Right cardiac atrium (tissue), 5 donors: ENCODE data around the gene RIC1. TPM values are rescaled to one million over a fixed set of nuclear protein-coding genes. Genes with fewer than 3 reads are reported as not detected.
A peak's percentile ranks its signal among the peaks of the same experiment; 100 is the strongest.

Experiments used
- ATAC-seq, 2 donors: fragments of 200-7000 bp; cut with Tn5 transposase; one replicate each; pipeline versions ENCODE4 v1.8.0 to v1.9.1; 2020; ENCODE audit warnings: moderate library complexity in 2 of 2, mild to moderate bottlenecking in 1 of 2
- DNase-seq, 3 donors: peaks; one replicate each; pipeline ENCODE4 v3.0.0-alpha.2; 2020
- H3K27ac ChIP-seq: one replicate; pipeline ENCODE4 v1.5.1; 2013; ENCODE audit warnings: mild to moderate bottlenecking, low read length, control low read depth, moderate library complexity
- H3K27me3 ChIP-seq: one replicate; pipeline ENCODE4 v1.6.1; 2013; ENCODE audit not compliant: control insufficient read depth, insufficient read depth
- H3K4me1 ChIP-seq: one replicate; pipeline ENCODE4 v1.6.1; 2013; ENCODE audit warnings: low read length; ENCODE audit not compliant: control insufficient read depth, insufficient read depth
- H3K4me3 ChIP-seq: one replicate; pipeline ENCODE4 v1.5.1; 2013; ENCODE audit warnings: low read length, control low read depth
- H3K9me3 ChIP-seq: one replicate; pipeline ENCODE4 v1.6.1; 2013; ENCODE audit warnings: low read length; ENCODE audit not compliant: control insufficient read depth
- WGBS: extraction: QIAGEN DNeasy Blood & Tissue Kit; methylation state at CpG from one replicate; pipeline ENCODE4 v1.1.7; 2013; 5-methylcytosine and 5-hydroxymethylcytosine counted together
- intact Hi-C, 4 donors: fragments of 100-400 bp; cut with DNase I; formaldehyde crosslinking; loops; one replicate each; pipeline versions ENCODE4 v1.11.0 to v1.14.0; 2022 to 2023
- polyA plus RNA-seq: library from polyadenylated mRNA; stranded (reverse); fragments of 200-250 nt; gene quantifications from one replicate; pipeline ENCODE4 v1.2.3, GENCODE V29; 2013
- total RNA-seq, 4 donors: library from RNA; stranded (reverse); fragmentation: NEBNext Ultra II Directional; extraction: Animal tissue kit (Norgen Biotek cat#: 25700); gene quantifications; one replicate each; pipeline ENCODE4 v1.2.1, GENCODE V29; 2021
- donor health status: healthy with polysubstance abuse.
- donor health status: DM: no; HTN: yes; CAD: no.
- donor health status: DM: no; HTN: no; CAD: no.
- donor health status: DM: no; HTN: yes; CAD: no; lungs with severe emphysema.
- donor health status: DM: yes; HTN: yes; CAD: no.

Gene RIC1
- total and polyA plus RNA-seq, 5 donors: 3.2 to 11.7 (median 11.1) TPM

- DNase-seq (no peak), ATAC-seq (no peak)
- H3K4me1 ChIP-seq: no peaks in the 10 kb centered on the region
- H3K9me3 ChIP-seq: no peaks in the 10 kb centered on the region
- no peak overlapping the region for H3K4me3 ChIP-seq
- intact Hi-C loops: loop anchor here in 3 of 4 donors (5.0 to 10.0 kb wide), 6 partner anchors 151 to 851 kb away; partner anchors contain the start of genes AK3 (in 1 of the 3), INSL6 (in 1 of the 3) and JAK2 (in 1 of the 3)
- WGBS: 53% methylated on average over 2 of the region's 2 CpGs
- no peaks in the 10 kb centered on the region for H3K27me3 ChIP-seq
- H3K27ac ChIP-seq: no peak overlapping the region
These were observed 32.7 kb upstream of the RIC1 start for GRCh38 chr9:5596173-5596572.

GRCh38 chr9:5608298-5609225 is 20.3 kb upstream of the RIC1 start:
- intact Hi-C loops: loop anchor here in 1 of 4 donors (10.0 kb wide), 1 partner anchor 424 kb away; the partner anchor contains the start of gene INSL6
- H3K27ac ChIP-seq: peak overlapping the region; percentile 85
- H3K4me1 ChIP-seq: peaks cover 4% of the 10 kb centered on the region
- ATAC-seq (peak; percentile 80 to 85), DNase-seq (no peak)
- no peaks in the 10 kb centered on the region for H3K27me3 ChIP-seq
- no peaks in the 10 kb centered on the region for H3K9me3 ChIP-seq
- H3K4me3 ChIP-seq: peak overlapping the region; percentile 66
- 39% methylated on average over 6 of the region's 6 CpGs for WGBS

DNA sequence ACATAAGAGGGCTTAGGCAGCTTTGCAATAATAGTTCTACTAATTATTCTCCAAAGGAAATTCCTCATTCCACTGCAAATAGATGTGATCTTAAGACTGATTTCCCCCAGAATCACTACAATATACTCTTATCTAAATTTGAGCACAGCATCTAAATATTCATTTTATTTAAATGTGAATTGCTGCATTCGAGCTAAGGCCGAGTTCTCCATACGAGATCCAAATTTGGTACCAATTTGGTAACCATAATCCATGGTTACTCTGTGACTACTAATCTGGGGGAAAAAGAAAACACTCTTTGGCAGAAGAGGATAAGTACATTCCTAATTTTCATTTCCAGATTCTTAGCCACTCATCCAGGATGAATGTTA is 19.7 kb upstream of the RIC1 start:
- intact Hi-C loops: loop anchor here in 1 of 4 donors (10.0 kb wide), 1 partner anchor 424 kb away; the partner anchor contains the start of gene INSL6
- Histone ChIP-seq H3K9me3 (no peaks in the 10 kb centered on the region), H3K27me3 (no peaks in the 10 kb centered on the region), H3K4me1 (peaks cover 4% of the 10 kb centered on the region), H3K27ac (no peak overlapping the region), H3K4me3 (peak overlapping the region; percentile 66)
- peak in 1 of 2 donors; percentile 15 for ATAC-seq
- no peak for DNase-seq
- 59% methylated on average over 3 of the region's 3 CpGs for WGBS

DNA sequence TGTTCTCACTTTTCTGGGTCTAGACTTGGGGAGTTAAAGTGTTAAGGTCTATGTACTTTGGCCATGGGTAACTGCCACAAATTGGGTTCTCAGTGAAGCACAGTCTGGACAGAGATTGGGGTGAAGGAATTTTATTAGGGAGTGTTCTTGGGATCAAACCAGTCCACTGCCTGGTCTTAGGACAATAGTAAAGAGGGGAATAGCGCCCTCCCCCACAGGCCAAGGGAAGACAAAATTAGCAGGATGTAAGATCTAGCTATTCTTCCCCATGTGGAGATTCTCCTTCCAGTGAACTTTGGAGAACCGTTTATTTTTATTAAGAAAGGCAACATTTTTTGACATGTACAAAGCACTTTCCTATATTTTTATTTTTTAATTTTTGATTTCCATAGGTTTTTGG is 18.4 kb upstream of the RIC1 start:
- no peak for ATAC-seq
- H3K9me3 ChIP-seq: no peaks in the 10 kb centered on the region
- DNase-seq: no peak
- intact Hi-C loops: no loop called here
- H3K27me3 ChIP-seq: no peaks in the 10 kb centered on the region
- peaks cover 4% of the 10 kb centered on the region for H3K4me1 ChIP-seq
- 59% methylated on average over 2 of the region's 2 CpGs for WGBS
- no peak overlapping the region for H3K27ac ChIP-seq
- H3K4me3 ChIP-seq: no peak overlapping the region

DNA sequence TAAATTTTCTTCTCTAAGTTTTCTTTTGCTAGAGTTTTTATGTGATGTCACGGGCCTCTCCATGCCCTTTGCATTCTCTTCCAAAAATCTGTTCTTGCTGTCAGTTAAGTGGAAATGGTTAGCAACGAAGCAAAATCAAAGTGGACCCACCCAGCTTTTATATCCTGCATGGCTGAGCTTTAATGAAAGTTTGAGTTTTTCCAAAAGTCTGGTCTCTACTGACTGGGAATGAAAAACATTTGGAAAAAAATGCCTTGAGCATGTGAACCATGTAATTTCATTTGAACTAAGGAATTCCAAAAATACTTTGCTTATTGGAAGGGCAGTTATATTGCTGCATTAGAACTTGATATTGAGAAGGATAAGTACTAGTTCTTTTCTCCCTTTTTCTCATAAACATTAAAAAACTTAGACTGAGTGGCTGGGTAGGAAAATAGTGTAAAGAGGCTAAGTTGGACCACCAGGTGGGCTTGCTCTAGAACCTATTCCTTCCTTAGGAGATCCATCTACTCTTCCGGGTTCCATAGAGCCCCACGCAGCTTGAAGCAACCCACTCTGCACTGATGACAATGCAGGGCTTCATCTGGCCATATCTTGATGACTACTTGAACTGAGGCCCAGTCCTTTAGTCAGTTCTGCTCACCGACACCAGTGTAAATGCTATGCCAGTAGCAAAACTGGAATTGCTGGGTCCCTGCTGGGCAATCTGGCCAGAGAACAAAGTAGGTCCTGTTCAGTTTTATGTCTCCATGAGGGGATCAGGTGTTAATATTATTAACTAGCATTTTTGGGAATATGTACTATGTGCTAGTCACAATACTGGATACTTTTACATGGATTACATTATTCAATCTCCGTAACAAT is 17.4 kb upstream of the RIC1 start:
- no peaks in the 10 kb centered on the region for H3K27me3 ChIP-seq

DNA sequence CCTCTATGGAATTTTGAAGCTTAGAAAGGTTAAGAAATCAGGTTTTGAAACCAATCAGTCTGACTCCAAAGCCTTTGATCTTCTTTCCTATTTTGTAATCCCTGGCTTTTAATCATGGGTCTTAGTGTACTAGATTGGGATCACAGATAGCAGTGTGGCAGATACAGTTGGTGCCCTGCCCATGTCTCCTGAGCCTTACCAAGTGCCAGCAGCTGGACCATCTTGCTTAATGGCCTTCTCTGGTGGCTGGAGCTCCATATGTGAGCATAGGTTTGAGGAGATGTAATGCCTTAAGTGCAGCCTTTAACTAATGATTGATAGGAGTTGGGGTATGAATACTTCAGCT is 16.7 kb upstream of the RIC1 start:
- intact Hi-C loops: no loop called here
- DNase-seq: no peak
- peaks cover 4% of the 10 kb centered on the region for H3K4me1 ChIP-seq

More for the DNA sequence above, 17.4 kb upstream of the RIC1 start:
- intact Hi-C loops: no loop called here
- ATAC-seq (no peak), DNase-seq (no peak)
- no peak overlapping the region for H3K27ac ChIP-seq
- no peaks in the 10 kb centered on the region for H3K9me3 ChIP-seq
- WGBS: 65% methylated on average over 6 of the region's 6 CpGs
- H3K4me3 ChIP-seq: no peak overlapping the region
- peaks cover 4% of the 10 kb centered on the region for H3K4me1 ChIP-seq

DNA sequence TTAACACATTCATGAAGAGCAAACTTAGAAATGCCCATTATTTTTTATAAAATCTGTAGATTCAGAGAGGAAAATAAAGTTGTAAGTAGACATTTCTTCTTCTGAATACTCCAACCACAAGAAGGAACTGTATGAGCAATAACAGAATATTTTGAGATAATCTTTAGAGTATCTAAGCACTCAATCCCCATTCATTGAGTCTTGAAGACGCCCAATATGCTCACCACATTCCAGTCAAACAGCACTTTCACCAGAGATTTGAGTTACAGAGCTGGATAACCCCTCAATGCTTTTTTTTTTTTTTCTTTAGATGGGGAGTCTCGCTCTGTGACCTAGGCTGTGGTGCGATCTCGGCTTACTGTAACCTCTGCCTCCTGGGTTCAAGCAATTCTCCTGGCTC is 14.7 kb upstream of the RIC1 start:
- intact Hi-C loops: no loop called here
- H3K4me1 ChIP-seq: peaks cover 2% of the 10 kb centered on the region
- H3K9me3 ChIP-seq: no peaks in the 10 kb centered on the region
- H3K27me3 ChIP-seq: no peaks in the 10 kb centered on the region
- no peak overlapping the region for H3K27ac ChIP-seq
- no peak overlapping the region for H3K4me3 ChIP-seq
- ATAC-seq (no peak), DNase-seq (no peak)
- 97% methylated on average over 4 of the region's 4 CpGs for WGBS

More for the DNA sequence above, 16.7 kb upstream of the RIC1 start:
- H3K27ac ChIP-seq: no peak overlapping the region
- H3K4me3 ChIP-seq: no peak overlapping the region
- H3K9me3 ChIP-seq: no peaks in the 10 kb centered on the region
- ATAC-seq: no peak
- H3K27me3 ChIP-seq: no peaks in the 10 kb centered on the region

DNA sequence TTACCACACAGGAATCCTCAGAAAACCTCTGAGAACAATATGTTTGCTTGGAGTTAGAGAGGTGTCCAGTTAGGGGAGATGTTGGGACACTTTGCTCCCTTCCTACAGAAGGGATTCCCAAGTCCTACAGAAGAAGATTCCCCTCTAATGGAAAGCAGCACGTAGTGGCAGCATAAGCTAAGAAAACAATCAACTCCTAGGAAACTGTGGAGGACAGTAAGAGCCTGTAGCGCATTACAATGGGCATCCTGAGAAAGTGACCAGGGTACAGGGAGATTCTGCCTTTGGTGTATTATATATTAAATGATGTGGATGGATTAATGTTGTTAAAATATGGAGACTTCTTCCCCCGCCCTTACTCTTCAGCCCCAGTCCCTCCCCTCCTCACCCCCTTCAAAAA is 13.9 kb upstream of the RIC1 start:
- Histone ChIP-seq H3K27me3 (no peaks in the 10 kb centered on the region), H3K4me3 (no peak overlapping the region), H3K4me1 (peaks cover 2% of the 10 kb centered on the region), H3K9me3 (no peaks in the 10 kb centered on the region), H3K27ac (no peak overlapping the region)
- DNase-seq: no peak
- 87% methylated on average over 3 of the region's 3 CpGs for WGBS
- no peak for ATAC-seq
- intact Hi-C loops: no loop called here

DNA sequence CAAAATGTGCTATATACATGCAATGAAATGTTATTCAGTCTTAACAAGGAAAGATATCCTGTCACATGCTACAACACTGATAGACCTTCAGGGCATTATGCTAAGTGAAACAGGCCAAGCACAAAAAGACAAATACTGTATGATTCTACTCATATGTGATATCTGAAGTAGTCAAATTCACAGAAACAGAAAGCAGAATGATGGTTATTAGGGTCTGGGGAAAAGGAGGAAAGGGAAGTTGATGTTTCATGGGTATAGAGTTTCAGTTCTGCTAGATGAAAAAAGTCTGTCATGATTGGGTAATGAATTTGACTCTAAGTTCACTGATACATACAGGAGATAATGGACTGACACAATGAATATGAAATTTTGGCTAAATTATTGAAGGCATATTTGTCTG is 11.2 kb upstream of the RIC1 start:
- DNase-seq: no peak
- no peak for ATAC-seq
- Histone ChIP-seq H3K27ac (no peak overlapping the region), H3K4me1 (no peaks in the 10 kb centered on the region), H3K4me3 (no peak overlapping the region), H3K27me3 (no peaks in the 10 kb centered on the region), H3K9me3 (no peaks in the 10 kb centered on the region)
- intact Hi-C loops: no loop called here

- intact Hi-C loops: no loop called here
- WGBS: 93% methylated on average over 2 of the region's 2 CpGs
- no peak overlapping the region for H3K27ac ChIP-seq
These were observed 8.4 kb upstream of the RIC1 start for GRCh38 chr9:5620494-5620893.

DNA sequence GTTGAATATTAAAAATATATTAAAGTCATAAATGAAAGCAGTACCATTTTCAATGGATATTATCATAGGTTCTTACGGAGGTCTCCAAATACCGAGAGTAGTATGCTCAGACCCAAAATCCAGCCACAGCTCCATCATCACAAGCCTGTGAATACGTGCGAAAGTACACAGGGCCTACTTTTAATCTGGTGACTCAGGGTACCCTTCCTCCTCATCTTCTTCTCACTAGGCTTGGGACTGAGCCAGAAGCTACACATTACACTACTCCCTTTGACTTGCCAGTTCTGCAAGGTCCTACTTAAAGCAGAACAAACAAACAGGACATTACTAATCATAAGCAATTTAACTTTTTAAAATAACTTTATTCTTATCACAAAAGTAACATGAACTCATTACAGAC is 7.6 kb upstream of the RIC1 start:
- 75% methylated on average over 4 of the region's 4 CpGs for whole genome bisulfite sequencing
- H3K4me3 ChIP-seq: no peak overlapping the region
- DNase-seq (no peak), ATAC-seq (peak; percentile 55 to 79)
- intact Hi-C loops: no loop called here
- H3K27ac ChIP-seq: no peak overlapping the region
- no peaks in the 10 kb centered on the region for H3K4me1 ChIP-seq
- H3K27me3 ChIP-seq: no peaks in the 10 kb centered on the region
- H3K9me3 ChIP-seq: no peaks in the 10 kb centered on the region

More at GRCh38 chr9:5620494-5620893, 8.4 kb upstream of the RIC1 start:
- H3K4me1 ChIP-seq: no peaks in the 10 kb centered on the region
- no peaks in the 10 kb centered on the region for H3K9me3 ChIP-seq
- no peak for DNase-seq
- H3K27me3 ChIP-seq: no peaks in the 10 kb centered on the region
- H3K4me3 ChIP-seq: no peak overlapping the region
- no peak for ATAC-seq
